ENCODE results near the gene KLRC3.

- no peak for TF ChIP-seq CTCF (IDR thresholded peaks at IDR 0.05)
- TF ChIP-seq POLR2AphosphoS5 (IDR thresholded peaks at IDR 0.05; ENCODE audit: low read depth, low read length) = no peak
Measured at GRCh38 chr12:10385166-10385613, 35.2 kb downstream of the KLRC3 start.

All from Panc1 (cell line).